ENCODE data around the gene FIGNL1.

- TF ChIP-seq CTCF (IDR thresholded peaks at IDR 0.05) (no peak), POLR2AphosphoS5 (IDR thresholded peaks at IDR 0.05; ENCODE audit: low read depth, low read length) (no peak), SIN3A (IDR thresholded peaks at IDR 0.05; ENCODE audit: borderline replicate concordance, insufficient read depth, low read depth, low read length) (no peak)
Measured at GRCh38 chr7:50450590-50451032, 461 bp upstream of the FIGNL1 start.

All from Panc1 (cell line).